AG09309 (cell line): Measurements from ENCODE around the gene MYO3B.

ENCODE experiments used
- DNase-seq: peaks from one replicate; pipeline ENCODE4 v3.0.0-alpha.2; 2010; ENCODE audit warnings: low read depth
- H3K4me3 ChIP-seq: 2 replicates; pipeline ENCODE4 v1.5.1; 2011; ENCODE audit warnings: mild to moderate bottlenecking, low read depth, low read length, moderate library complexity; ENCODE audit not compliant: control insufficient read depth
- CTCF ChIP-seq: IDR thresholded peaks from 2 replicates; pipeline ENCODE4 v1.5.1; 2011; ENCODE audit warnings: mild to moderate bottlenecking, low read depth, low read length, inconsistent platforms; ENCODE audit not compliant: insufficient read depth, control insufficient read depth; ENCODE audit errors: missing control alignments

MYO3B gene

GRCh38 chr2:170162271-170162632 lies 15.7 kb upstream of the MYO3B start:
- H3K4me3 ChIP-seq = no peak overlapping the region
- DNase-seq = no peak
- TF ChIP-seq CTCF = no peak

GRCh38 chr2:170163411-170164065 lies 14.4 kb upstream of the MYO3B start:
- DNase-seq = no peak
- H3K4me3 ChIP-seq = no peak overlapping the region
- no peak for TF ChIP-seq CTCF

- TF ChIP-seq CTCF = no peak
- no peak for DNase-seq
Measured at GRCh38 chr2:170165129-170165528, 12.8 kb upstream of the MYO3B start.

GRCh38 chr2:170166735-170167134 lies 11.2 kb upstream of the MYO3B start:
- TF ChIP-seq CTCF = no peak
- DNase-seq = no peak

More at GRCh38 chr2:170165129-170165528, 12.8 kb upstream of the MYO3B start:
- H3K4me3 ChIP-seq = no peak overlapping the region

GRCh38 chr2:170170281-170171040 lies 7.5 kb upstream of the MYO3B start:
- no peak overlapping the region for H3K4me3 ChIP-seq
- no peak for TF ChIP-seq CTCF
- no peak for DNase-seq

More at GRCh38 chr2:170166735-170167134, 11.2 kb upstream of the MYO3B start:
- H3K4me3 ChIP-seq = no peak overlapping the region

- DNase-seq = no peak
- no peak for TF ChIP-seq CTCF
- no peak overlapping the region for H3K4me3 ChIP-seq
Measured at GRCh38 chr2:170176212-170176611, 1.7 kb upstream of the MYO3B start.
